ENCODE data around the gene PAX1.

Gene PAX1

GRCh38 chr20:21739682-21740081 is 34.2 kb downstream of the PAX1 start:
- no peak for DNase-seq

- no peak for DNase-seq
Measured at GRCh38 chr20:21741266-21741665, 35.8 kb downstream of the PAX1 start.

- no peak for DNase-seq
Measured at GRCh38 chr20:21762646-21763045, 57.2 kb downstream of the PAX1 start.

GRCh38 chr20:21767200-21767738 is 61.8 kb downstream of the PAX1 start:
- no peak for DNase-seq

- DNase-seq, result no peak
Measured at GRCh38 chr20:21767739-21768223, 62.3 kb downstream of the PAX1 start.

Measured in CD4-positive, alpha-beta T cell treated with Interleukin-15 for 1 hour (primary cell).